HG02763 (cell line): ENCODE data around the gene OR2J1.
"Not testable (repeated sequence)": the region's sequence is repeated elsewhere in the genome, so short reads cannot be mapped to it uniquely, and the experiment has no call there.

Experiments
- ATAC-seq: cut with Tn5 transposase; IDR thresholded peaks from one replicate; pipeline ENCODE4 v1.9.1; 2021; ENCODE audit warnings: mild to moderate bottlenecking, moderate library complexity; ENCODE audit not compliant: unreplicated experiment

The OR2J1 gene

GRCh38 chr6:29099190-29099589 lies at the start of gene OR2J1:
OR2J1 (plus strand) TSS chr6:29099490; CDS start chr6:29100943, 1,453 bp downstream.
- no peak for ATAC-seq

GRCh38 chr6:29051680-29052079 lies 47.6 kb upstream of the OR2J1 start:
- ATAC-seq, result no peak

GRCh38 chr6:29071831-29072723 lies 27.2 kb upstream of the OR2J1 start:
- ATAC-seq, result no peak

- no peak for ATAC-seq
These were observed 20.1 kb upstream of the OR2J1 start for GRCh38 chr6:29079203-29079602.

- ATAC-seq, result no peak
These were observed 18.0 kb upstream of the OR2J1 start for GRCh38 chr6:29081312-29081711.

- no peak for ATAC-seq
These were observed 16.8 kb upstream of the OR2J1 start for GRCh38 chr6:29082457-29082856.

- no peak for ATAC-seq
These were observed 12.1 kb upstream of the OR2J1 start, which contains the start of gene OR2B3 for GRCh38 chr6:29087213-29087612. OR2B3 (minus strand) TSS chr6:29087313; CDS start chr6:29087248, 65 bp downstream.

- ATAC-seq, result no peak
These were observed 6.3 kb upstream of the OR2J1 start for GRCh38 chr6:29092957-29093356.

- ATAC-seq, result no peak
These were observed 1.5 kb upstream of the OR2J1 start for GRCh38 chr6:29097803-29098202.

- no peak for ATAC-seq
These were observed 8.5 kb downstream of the OR2J1 start, which contains the start of gene OR2J3 for GRCh38 chr6:29107758-29108157. OR2J3 (plus strand) TSS chr6:29108058; CDS start chr6:29111891, 3,833 bp downstream.

GRCh38 chr6:29112135-29112534 lies 12.8 kb downstream of the OR2J1 start:
- no peak for ATAC-seq

GRCh38 chr6:29114964-29115363 lies 15.7 kb downstream of the OR2J1 start:
- not testable (repeated sequence) for ATAC-seq

- ATAC-seq, result no peak
These were observed 30.2 kb downstream of the OR2J1 start for GRCh38 chr6:29129326-29130012.

- no peak for ATAC-seq
These were observed 31.4 kb downstream of the OR2J1 start for GRCh38 chr6:29130644-29131043.

GRCh38 chr6:29131691-29132090 lies 32.4 kb downstream of the OR2J1 start:
- ATAC-seq, result no peak

- no peak for ATAC-seq
These were observed 38.4 kb downstream of the OR2J1 start for GRCh38 chr6:29137724-29138123.

GRCh38 chr6:29141606-29142005 lies 42.3 kb downstream of the OR2J1 start:
- no peak for ATAC-seq

- ATAC-seq, result no peak
These were observed 43.0 kb downstream of the OR2J1 start for GRCh38 chr6:29142309-29142708.

- no peak for ATAC-seq
These were observed 46.9 kb downstream of the OR2J1 start for GRCh38 chr6:29146179-29146578.

- ATAC-seq, result no peak
These were observed 47.8 kb downstream of the OR2J1 start for GRCh38 chr6:29147074-29147473.

- not testable (repeated sequence) for ATAC-seq
These were observed 50.2 kb downstream of the OR2J1 start for GRCh38 chr6:29149444-29149843.
